Measurements from ENCODE around the gene ALLC.
"Not testable (repeated sequence)": the region's sequence is repeated elsewhere in the genome, so short reads cannot be mapped to it uniquely, and the experiment has no call there.

The ALLC gene

GRCh38 chr2:3656762-3657721 is 958 bp upstream of the ALLC start:
- DNase-seq, result no peak

- DNase-seq, result no peak
Observed at GRCh38 chr2:3659447-3660432, 1.7 kb downstream of the ALLC start.

DNA sequence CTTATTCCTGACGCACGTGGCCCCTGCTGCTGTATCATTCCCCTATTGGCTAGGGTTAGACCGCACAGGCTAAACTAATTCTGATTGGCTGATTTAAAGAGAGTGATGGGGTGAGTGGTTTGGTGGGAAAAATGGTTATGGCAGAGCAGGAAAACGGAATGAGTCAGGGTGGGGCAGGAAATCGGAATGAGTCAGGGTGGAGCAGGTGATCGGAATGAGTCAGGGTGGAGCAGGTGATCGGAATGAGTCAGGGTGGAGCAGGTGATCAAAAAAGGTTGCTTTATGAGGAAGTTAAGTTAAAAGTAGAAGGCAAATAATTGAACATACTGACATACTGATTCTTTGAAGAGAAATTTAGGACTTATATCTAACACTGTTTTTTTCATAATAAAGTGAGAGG is 2.6 kb downstream of the ALLC start:
- DNase-seq, result not testable (repeated sequence)

GRCh38 chr2:3661149-3661660 is 3.2 kb downstream of the ALLC start:
- DNase-seq, result no peak

- DNase-seq, result no peak
Observed at GRCh38 chr2:3662239-3662638, 4.2 kb downstream of the ALLC start.

DNA sequence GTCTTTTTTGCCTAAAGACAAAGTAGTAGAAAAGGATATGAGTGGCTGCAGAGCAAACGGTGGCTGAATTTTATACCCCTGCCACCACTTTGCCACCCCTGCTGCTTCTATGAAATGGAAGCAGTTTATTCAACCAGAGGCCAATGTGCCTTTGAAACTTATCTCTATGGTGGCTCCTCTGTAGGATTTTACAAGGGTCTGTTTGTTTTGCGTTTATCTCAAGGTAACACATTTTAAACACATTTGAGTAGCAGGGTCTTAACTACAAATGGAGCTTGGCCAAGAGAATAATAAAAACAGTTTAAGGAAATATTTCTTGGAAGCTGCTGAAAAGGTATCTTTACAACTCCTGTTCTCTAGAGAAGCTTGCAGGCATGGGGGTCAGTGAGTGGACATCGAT is 6.1 kb downstream of the ALLC start:
- DNase-seq, result no peak

- DNase-seq, result no peak
Observed at GRCh38 chr2:3664925-3665324, 6.9 kb downstream of the ALLC start.

DNA sequence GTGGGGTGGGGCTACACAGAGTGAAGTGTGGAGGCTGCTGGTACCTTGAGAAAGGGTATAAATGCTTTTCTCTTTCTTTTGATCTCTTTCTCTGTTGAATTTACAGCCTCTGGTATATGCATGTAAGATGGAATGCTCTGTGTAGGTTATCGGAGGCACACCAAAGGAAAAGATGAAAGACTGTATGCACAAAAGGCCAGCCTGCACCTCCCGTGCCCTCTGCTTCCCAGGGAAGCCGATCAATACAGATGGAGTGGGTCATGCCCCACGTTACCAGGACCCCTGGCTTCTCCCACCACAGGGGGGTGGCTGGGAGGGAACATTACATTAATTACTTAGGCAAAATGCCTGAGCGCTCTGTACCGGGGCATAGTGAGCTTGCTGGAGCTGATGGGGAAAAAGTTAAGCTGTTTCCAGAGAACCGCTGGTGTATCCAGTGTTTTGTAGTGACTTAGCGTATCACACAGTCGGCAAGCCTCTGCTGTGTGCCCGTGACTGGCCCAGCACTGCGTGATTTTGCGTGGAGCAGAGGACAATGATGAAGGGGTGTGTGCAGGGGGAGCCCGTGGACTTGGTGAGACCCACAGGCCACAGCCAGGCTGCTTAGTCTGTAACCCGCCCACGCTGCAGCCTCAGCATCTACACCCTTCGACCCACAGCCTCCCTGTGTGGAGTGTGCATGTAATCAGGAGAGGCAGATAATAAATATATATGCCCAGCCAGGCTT is 8.0 kb downstream of the ALLC start:
- no peak for DNase-seq

- DNase-seq, result no peak
Observed at GRCh38 chr2:3666613-3666975, 8.6 kb downstream of the ALLC start.

DNA sequence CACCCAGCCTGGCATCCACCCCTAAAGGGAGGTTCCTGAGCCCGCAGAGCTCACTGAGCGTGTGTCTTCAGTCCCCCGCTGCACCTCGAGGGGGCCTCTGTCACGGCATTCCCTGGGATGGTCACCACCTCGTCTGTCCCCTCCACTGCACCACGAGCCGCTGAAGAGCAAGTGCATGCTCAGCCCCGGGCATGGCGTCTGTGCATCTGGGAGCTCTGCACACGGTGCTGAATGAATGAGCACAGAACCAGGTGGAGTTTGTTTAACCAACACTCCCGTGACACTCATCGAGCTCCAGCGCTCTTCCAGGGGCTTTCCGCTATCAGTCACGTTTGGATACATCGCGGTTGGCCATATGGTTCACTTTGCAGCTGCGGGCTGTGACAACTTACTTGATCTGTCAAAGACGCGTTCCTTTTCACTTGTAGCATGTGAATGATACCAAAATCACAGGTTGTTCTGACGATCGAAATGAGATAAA is 9.2 kb downstream of the ALLC start:
- DNase-seq, result no peak

DNA sequence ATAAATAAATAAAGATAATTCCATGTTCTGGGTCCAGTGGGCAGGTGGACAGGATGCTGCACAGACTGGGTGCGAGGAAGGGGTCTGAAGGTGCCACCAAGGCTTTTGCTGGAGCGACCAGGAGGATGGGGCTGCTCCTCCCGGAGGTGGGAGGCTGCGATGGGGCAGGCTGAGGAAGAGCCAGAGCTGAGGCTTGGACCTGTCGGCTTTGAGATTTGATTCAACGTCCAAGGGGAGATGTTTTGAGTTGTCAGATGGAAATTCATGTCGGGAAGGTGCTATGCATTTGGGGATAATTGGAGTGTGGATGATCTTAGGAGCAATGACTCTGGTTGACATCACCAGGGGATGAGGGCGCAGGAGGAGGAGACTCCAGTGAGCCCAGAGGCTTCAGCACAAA is 11.7 kb downstream of the ALLC start:
- no peak for DNase-seq

DNA sequence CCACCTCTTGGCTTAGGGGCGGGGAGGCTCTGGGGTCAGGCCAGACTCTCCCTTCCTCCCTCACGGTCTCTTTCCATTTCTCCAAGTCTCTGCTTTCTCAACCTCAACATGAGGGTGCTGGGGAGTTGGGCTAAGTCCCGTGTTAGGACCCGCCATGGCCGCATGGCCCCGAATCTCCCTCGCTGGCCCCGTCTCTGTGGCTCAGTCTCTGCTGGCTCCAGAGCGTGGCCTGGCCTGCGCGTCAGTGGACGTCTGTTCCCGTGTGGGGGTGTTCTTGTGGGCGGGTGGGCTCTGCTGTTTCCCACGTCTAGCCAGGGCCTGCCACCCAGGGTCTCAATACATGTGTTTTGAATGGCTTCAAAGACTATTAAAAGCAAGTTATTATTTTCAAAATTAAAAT is 12.4 kb downstream of the ALLC start:
- DNase-seq, result no peak

GRCh38 chr2:3670941-3671340 is 12.9 kb downstream of the ALLC start:
- no peak for DNase-seq

- DNase-seq, result no peak
Observed at GRCh38 chr2:3672861-3673678, 15.1 kb downstream of the ALLC start.

GRCh38 chr2:3674066-3674845 is 16.3 kb downstream of the ALLC start:
- DNase-seq, result no peak

DNA sequence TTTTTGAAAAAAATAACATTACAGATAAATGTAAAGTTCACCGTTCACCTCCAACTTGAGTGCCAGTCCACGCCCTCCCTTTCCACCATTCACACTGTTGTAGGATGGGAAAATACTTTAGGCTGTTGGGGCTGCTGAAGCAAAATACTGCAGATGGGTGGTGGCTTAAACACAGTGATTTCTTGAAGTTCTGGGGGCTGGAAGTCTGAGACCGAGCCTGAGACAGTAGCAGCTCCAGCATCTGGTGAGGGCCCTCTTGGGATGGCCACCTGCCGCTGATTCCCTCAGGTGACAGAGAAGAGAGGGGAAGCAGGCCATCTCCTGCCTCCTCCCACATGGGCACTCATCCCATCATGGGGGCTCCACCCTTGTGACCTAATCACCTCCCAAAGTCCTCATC is 17.7 kb downstream of the ALLC start:
- no peak for DNase-seq

DNA sequence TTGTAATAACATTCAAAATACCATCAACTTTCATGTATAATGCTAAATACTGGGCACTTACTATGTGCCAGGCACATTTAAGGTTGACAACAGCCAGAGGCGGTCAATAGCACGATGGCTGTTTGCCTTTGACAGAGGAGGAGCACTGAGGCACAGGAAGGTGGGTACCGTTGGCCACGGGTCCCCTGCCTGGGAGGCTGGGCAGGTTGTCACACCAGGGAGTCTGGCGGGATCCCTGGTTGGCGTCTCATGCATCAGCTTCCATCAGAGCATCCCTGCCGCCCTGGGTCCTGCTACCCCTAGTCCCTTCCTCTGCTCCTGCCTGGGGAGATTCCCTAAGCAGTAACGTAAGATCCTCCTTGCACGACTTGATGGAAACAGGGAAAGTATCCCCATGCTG is 19.4 kb downstream of the ALLC start:
- no peak for DNase-seq

DNA sequence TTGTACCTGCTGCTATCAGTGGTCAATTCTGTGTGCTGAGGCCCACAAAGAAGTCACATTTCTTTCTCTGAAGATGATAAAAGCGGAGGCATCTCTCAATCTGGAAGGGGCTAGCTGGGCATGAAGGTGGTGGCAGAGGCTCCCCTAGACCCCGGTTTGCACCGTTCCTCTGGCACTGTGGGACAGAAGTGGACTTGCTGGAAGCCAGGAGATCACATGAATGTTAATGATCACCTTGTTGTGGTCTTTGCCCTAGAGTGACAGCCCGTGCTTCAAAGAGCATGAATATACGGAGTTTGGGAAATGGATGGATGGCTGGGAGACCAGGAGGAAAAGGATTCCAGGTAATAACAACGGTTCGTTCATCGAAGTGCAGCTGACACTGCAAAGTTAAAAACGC is 20.2 kb downstream of the ALLC start:
- no peak for DNase-seq

GRCh38 chr2:3679180-3679579 is 21.2 kb downstream of the ALLC start:
- DNase-seq, result no peak

GRCh38 chr2:3679616-3680393 is 21.8 kb downstream of the ALLC start:
- DNase-seq, result no peak

Measured in GOT3 (cell line).